A549 treated with Mapracorat at 1 μM for 4 hours (cell line): ENCODE results near the gene SNIP1. TPM values are rescaled to one million over a fixed set of nuclear protein-coding genes. Genes with fewer than 3 reads are reported as not detected.

Experiments used
- total RNA-seq: library from RNA; stranded (reverse); fragments of 200-300 nt; extraction: Qiagen RNA extraction; gene quantifications from 5 replicates; pipeline ENCODE4 v1.2.3, GENCODE V29; 2022

The SNIP1 gene, protein sequence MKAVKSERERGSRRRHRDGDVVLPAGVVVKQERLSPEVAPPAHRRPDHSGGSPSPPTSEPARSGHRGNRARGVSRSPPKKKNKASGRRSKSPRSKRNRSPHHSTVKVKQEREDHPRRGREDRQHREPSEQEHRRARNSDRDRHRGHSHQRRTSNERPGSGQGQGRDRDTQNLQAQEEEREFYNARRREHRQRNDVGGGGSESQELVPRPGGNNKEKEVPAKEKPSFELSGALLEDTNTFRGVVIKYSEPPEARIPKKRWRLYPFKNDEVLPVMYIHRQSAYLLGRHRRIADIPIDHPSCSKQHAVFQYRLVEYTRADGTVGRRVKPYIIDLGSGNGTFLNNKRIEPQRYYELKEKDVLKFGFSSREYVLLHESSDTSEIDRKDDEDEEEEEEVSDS
- 9.7 to 14.4 TPM (median 13.6 TPM) in 5 replicates for total RNA-seq

DNA sequence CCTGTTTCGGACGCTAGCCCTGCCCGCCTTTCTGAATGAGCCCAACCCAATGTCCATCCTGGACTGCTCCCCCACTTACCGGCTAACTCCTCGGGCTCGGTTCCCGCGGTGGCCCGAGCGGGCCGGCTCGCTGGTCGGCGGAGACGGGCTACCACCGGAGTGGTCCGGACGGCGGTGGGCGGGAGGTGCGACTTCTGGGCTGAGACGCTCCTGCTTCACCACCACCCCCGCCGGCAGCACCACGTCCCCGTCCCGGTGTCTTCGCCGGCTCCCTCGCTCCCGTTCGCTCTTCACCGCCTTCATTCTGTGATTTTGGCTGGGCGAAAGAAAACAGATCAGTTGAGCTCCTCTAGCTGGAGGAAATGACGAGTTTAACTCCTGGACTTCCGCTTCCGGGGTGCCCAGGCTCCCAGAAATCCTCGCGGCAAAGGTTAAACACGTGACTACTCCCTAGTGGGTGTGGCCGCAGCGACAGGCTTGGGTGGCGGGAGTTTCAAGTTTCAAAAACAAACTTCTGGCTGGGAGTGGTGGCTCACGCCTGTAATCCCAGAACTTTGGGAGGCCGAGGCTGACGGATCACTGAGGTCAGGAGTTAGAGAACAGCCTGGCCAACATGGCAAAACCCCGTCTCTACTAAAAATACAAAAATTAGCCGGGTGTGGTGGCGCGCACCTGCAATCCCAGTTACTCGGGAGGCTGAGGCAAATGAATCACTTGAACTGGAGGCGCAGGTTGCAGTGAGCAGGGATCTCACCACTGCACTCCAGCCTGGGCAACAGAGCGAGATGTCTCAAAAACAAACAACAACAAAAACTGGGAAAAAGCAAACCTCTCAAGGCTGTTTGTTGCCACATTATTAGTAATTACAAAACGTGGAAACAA lies at the start of gene SNIP1:
Gene SNIP1 (minus strand): TSS at position 367 of the 882 bp plus-strand sequence. CDS start 64 bp downstream, at position 303.

DNA sequence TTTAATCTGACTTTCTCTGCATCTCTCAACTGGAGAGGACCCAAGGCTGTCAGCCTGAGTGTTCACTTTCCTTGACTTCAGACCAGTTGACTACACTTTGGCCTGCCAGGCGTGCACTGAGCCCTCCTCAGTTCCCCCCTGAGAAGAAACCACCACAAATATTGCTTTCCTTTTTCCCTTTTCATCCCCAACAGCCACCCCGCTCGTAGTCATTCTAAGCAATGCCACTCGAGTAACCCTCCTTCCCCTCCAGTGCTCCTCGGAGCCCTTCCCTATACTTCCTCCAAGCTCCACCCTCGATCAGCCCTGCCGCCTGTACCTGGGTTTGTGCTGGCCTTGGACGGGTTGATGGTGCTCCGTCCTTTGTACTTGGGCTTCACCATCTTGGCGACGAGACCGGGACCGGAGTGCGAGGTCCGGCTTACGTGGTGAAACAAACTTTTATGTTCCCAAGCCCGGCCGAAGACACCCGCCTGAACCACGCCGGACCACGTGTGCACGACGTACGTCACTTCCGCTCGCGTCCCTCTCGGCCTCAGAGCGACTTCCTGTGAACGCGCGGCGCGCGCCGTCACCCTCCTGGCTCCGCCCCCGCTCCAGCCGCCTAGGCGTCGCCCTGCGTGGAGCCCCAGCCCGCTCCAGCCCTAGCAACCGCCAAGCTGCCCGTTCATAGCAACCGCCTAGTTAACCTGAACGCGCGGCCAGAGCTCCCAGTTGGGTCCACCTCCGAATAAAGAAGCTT lies 41.5 kb upstream of the SNIP1 start, which contains the start of gene GNL2:
Gene GNL2 (minus strand): TSS at position 498 of the 742 bp plus-strand sequence. CDS start 115 bp downstream, at position 383.

DNA sequence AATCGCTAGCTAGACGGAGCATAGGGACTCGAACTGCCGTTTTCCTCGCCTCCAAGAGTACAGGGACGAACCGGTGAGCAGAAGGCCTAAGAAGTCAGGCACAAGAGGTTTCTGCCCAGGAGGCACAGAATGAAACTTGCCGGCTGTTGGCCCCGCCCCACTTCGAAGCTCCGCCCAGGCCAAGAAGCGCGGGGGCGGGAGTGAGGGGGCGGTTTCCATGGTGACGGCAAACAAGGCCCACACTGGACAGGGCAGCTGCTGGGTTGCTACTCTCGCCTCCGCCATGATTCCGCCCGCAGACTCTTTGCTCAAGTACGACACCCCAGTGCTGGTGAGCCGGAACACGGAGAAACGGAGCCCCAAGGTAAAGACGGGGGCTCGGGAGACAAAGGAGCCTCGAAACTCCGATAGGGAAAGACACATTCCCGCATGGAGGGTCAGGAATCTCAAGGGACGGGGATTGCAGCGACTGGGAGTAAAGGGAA lies 2.7 kb upstream of the SNIP1 start, which contains the start of gene DNALI1:
Gene DNALI1 (plus strand): TSS at position 229 of the 485 bp plus-strand sequence. CDS start 55 bp downstream, at position 284.

DNA sequence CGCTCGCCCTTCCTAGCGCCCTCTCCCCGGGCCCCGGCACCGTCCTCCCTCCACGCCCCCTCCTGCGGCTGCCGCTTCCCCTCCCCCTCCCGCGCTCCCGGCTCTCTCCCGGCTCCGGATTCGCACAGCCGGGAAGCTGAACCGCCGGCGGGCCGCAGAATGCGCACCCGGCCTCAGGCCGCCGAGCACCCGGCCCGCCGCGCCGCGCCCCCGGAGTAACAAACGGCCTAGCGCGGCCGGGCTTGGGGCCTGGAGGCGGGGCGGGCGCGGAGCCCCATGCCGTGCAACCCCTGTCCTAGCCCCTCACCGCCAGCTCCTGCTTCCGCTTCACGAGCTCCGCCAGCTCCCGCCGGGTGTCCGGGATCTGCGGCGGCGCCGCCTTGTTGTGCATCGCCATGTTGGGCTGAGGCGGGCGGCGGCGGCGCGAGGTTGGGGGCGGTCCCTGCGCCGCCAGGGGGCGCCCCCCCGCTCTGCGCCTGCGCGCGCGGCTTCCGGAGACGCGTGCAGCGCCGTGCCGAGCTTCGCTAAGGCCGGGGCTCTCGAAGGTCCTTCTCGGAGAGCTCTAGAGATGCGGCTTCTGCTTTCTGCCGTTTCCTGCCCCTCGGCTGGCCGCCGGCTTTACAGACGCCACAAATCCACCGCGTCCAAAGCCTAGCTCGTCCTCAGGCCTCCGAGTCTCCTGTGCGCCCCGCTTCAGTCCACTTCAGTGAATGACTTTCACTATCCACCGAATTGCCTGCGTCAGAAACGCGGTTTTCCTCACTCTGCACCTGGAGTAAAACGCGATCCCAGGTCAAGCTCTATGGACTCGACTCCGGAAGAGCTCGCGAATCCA lies 39.5 kb downstream of the SNIP1 start, which contains the start of gene MEAF6:
Gene MEAF6 (minus strand): TSS at position 417 of the 835 bp plus-strand sequence. CDS start 20 bp downstream, at position 397.

Other genes starting within 250 kb of the SNIP1 start
- gene ZC3H12A, start 79.7 kb downstream of the SNIP1 start, total RNA-seq, result 32.3 to 49.6 TPM (median 40.7 TPM) in 5 replicates
- gene MEAF6, start 39.5 kb downstream of the SNIP1 start, total RNA-seq, result 42.1 to 63.4 TPM (median 50.6 TPM) in 5 replicates
- gene DNALI1, start 2.6 kb upstream of the SNIP1 start, total RNA-seq, result 0.06 to 0.26 TPM (median 0.18 TPM) in 4 of 5 replicates, not detected in the other
- 51.4 to 68.3 TPM (median 59.0 TPM) in 5 replicates for gene GNL2, start 41.6 kb upstream of the SNIP1 start, total RNA-seq
- 0.08 to 0.16 TPM (median 0.10 TPM) in 5 replicates for gene RSPO1, start 80.6 kb upstream of the SNIP1 start, total RNA-seq
- 46.5 to 50.2 TPM (median 48.0 TPM) in 5 replicates for gene CDCA8, start 138.2 kb upstream of the SNIP1 start, total RNA-seq
- 0.76 to 1.2 TPM (median 1.1 TPM) in 5 replicates for gene EPHA10, start 210.8 kb upstream of the SNIP1 start, total RNA-seq
- 21.1 to 25.5 TPM (median 24.9 TPM) in 5 replicates for gene MANEAL, start 239.6 kb upstream of the SNIP1 start, total RNA-seq